Measurements from ENCODE around the gene SLCO4A1. TPM values are rescaled to one million over a fixed set of nuclear protein-coding genes. Genes with fewer than 3 reads are reported as not detected.

Gene SLCO4A1
- total and polyA plus RNA-seq, 7 donors, result 3.6 to 26.3 (median 5.7) TPM

- Histone ChIP-seq H3K4me1 (peaks cover 0 to 24% (median 22%) of the 10 kb centered on the region in 4 donors), H3K27me3 (no peaks in the 10 kb centered on the region), H3K4me3 (no peak overlapping the region), H3K36me3 (no peaks in the 10 kb centered on the region), H3K27ac (peak overlapping the region; percentile 74 to 88 (median 77)), H3K9me3 (no peaks in the 10 kb centered on the region)
- DNase-seq, result no peak
- intact Hi-C loops (cut with DNase I), result no loop called here
- 71 to 79% methylated on average over 29 of the region's 29 CpGs for WGBS, 2 donors
- TF ChIP-seq CTCF (IDR thresholded peaks at IDR 0.05), result no peak
- TF ChIP-seq POLR2AphosphoS5 (IDR thresholded peaks at IDR 0.05), result no peak
- TF ChIP-seq POLR2A (IDR thresholded peaks at IDR 0.05), result no peak
- TF ChIP-seq EP300 (IDR thresholded peaks at IDR 0.05), result no peak
These were observed 19.3 kb upstream of the SLCO4A1 start for GRCh38 chr20:62622877-62623487.

DNA sequence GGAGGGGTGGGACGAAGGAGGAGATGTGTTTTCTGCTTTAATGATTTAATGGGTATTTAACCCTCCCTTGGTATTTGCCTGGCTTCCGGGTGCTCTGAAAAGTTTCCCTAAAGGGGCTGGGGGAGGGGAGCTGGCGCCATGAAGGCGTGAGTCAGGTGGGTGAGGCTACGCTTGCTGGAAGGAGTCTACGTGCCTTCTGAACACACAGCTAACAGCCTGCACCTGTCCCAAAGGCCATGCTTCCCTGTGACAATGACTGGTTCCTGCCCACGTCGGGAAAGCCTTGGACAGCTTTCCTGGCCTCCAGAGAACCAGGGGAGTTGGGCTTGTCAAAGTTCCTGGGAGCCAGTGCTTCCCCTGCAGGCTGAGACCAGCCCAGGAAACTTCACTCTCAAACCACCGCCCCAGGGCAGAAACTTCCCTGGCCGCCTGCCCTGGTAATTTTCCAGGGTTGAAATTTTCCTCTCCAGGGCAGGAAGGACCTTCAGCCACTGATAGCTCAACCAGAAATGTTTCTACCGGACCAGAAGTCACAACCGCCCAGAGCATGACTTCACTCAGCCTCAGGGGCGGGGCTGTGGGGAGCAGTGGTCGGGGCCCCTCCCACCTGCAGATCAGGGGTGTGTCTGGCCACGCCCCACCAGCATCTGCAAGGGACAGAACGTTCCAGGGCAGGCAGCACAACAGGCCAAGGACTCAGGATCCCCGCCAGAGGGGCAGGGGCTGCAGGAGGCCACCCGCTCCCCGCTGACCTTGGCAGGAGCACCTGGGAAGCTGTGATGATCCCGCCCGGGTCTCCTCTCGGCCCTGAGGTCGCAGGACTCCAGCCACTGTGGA, 18.6 kb upstream of the SLCO4A1 start:
- intact Hi-C loops (cut with DNase I), result no loop called here
- 4 to 13% methylated on average over 23 of the region's 23 CpGs for WGBS, 2 donors
- H3K9me3 ChIP-seq, result no peaks in the 10 kb centered on the region

DNA sequence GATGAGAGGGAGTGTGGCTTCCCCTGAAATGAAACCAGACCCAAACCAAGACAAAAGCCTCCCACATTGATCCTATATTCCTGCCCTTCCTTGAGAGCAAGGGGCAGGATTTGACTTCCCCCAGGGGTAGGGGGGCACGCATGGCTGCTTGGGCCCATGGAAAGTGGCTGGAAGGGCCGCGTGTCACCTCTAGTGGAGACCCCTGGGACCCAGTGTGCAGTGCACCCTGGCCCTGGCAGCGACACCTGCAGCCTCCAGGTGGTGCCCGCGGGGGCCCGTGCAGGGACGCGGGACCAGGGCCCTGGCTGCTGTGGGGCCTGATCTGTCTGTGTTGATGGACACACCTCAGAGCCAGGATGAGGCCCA, 18.0 kb upstream of the SLCO4A1 start:
- H3K4me1 ChIP-seq, result peaks cover 0 to 27% (median 23%) of the 10 kb centered on the region in 4 donors
- DNase-seq, result no peak
- TF ChIP-seq EP300 (IDR thresholded peaks at IDR 0.05) (no peak), POLR2A (IDR thresholded peaks at IDR 0.05) (no peak), CTCF (IDR thresholded peaks at IDR 0.05) (no peak), POLR2AphosphoS5 (IDR thresholded peaks at IDR 0.05) (no peak)
- no peaks in the 10 kb centered on the region for H3K9me3 ChIP-seq
- no peak overlapping the region for H3K4me3 ChIP-seq
- intact Hi-C loops (cut with DNase I), result no loop called here
- no peaks in the 10 kb centered on the region for H3K36me3 ChIP-seq
- no peaks in the 10 kb centered on the region for H3K27me3 ChIP-seq
- 18 to 46% methylated on average over 9 of the region's 9 CpGs for WGBS, 2 donors
- peak overlapping the region; percentile 74 to 88 (median 77) for H3K27ac ChIP-seq

More for the DNA sequence above, 18.6 kb upstream of the SLCO4A1 start:
- no peaks in the 10 kb centered on the region for H3K36me3 ChIP-seq
- TF ChIP-seq EP300 (IDR thresholded peaks at IDR 0.05) (peak in 2 of 4 donors; percentile 31 to 74), POLR2A (IDR thresholded peaks at IDR 0.05) (peak; percentile 22 to 65), CTCF (IDR thresholded peaks at IDR 0.05) (no peak), POLR2AphosphoS5 (IDR thresholded peaks at IDR 0.05) (peak; percentile 70 to 87 (median 74))
- DNase-seq, result peak; percentile 97
- peak overlapping the region in 1 of 4 donors; percentile 2 for H3K4me3 ChIP-seq
- H3K27ac ChIP-seq, result peak overlapping the region; percentile 74 to 88 (median 77)
- no peaks in the 10 kb centered on the region for H3K27me3 ChIP-seq
- H3K4me1 ChIP-seq, result peaks cover 0 to 27% (median 23%) of the 10 kb centered on the region in 4 donors

DNA sequence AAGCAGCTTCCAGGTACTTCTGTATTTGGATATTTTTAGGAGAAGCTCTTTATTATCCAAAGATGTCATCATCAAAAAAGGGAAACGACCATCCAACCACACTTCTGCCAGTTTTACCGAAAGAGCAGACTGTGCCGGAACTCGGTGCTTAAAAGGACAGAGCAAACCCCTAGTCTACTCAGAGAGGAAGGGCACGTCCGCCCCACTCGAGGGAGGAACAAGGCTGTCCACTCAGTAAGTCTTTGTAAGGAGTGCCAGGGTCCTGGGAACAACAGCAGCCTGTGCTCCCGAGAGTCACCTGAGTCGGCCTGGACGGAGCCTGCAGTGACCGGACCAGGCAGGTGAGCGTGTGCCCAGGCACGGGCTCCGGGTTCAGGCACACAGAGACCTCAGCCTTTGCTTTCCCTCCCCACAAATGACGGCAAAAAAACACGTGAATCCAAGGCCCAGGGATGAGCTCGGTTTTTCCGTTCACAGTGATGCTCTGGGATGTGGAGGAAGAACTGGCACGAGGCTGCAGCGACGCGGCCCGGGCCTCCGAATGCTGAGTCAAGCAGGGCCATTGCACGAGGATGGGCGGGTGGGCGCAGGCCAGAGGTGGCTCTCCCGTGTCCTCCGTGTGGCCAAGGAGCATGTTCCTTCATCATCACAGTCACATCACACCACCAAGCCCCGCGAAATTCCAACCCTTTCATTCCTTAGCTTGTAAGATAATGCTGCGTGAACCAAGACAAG, 17.4 kb upstream of the SLCO4A1 start:
- 86 to 87% methylated on average over 32 of the region's 32 CpGs for WGBS, 2 donors
- TF ChIP-seq CTCF (IDR thresholded peaks at IDR 0.05) (no peak), POLR2A (IDR thresholded peaks at IDR 0.05) (peak in 1 of 2 donors; percentile 24), POLR2AphosphoS5 (IDR thresholded peaks at IDR 0.05) (peak in 2 of 4 donors; percentile 31 to 63), EP300 (IDR thresholded peaks at IDR 0.05) (peak in 1 of 4 donors; percentile 28)

More for the DNA sequence above, 17.4 kb upstream of the SLCO4A1 start:
- Histone ChIP-seq H3K27me3 (no peaks in the 10 kb centered on the region), H3K4me3 (no peak overlapping the region), H3K4me1 (peaks cover 0 to 27% (median 23%) of the 10 kb centered on the region in 4 donors), H3K27ac (peak overlapping the region; percentile 74 to 88 (median 77)), H3K9me3 (no peaks in the 10 kb centered on the region), H3K36me3 (no peaks in the 10 kb centered on the region)
- DNase-seq, result no peak
- intact Hi-C loops (cut with DNase I), result no loop called here

Data from sigmoid colon (tissue), 7 donors.